HG02678 (cell line): ENCODE data around the gene UNC93B1.

ENCODE experiments used
- ATAC-seq: cut with Tn5 transposase; IDR thresholded peaks from one replicate; pipeline ENCODE4 v1.9.1; 2021; ENCODE audit warnings: mild to moderate bottlenecking, moderate library complexity; ENCODE audit not compliant: unreplicated experiment

The UNC93B1 gene

DNA sequence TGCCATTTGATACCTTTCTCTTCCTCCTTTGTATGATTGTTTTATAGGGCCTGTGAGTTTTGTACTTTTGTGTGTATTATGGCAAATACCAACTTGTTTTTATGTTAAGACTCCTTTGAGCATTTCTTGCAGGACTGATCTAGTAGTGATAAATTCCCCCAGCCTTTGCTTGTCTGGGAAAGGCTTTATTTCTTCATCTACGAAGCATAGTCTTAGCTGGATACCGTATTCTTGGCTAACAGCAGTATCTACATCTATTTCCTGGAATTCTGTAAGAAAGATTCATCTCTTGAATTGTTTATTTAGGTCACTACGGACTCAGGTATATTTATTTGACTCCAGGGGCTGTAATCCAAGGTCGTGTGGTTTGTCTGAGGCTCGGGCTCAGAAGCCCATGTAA, 20.6 kb upstream of the UNC93B1 start:
- no peak for ATAC-seq

DNA sequence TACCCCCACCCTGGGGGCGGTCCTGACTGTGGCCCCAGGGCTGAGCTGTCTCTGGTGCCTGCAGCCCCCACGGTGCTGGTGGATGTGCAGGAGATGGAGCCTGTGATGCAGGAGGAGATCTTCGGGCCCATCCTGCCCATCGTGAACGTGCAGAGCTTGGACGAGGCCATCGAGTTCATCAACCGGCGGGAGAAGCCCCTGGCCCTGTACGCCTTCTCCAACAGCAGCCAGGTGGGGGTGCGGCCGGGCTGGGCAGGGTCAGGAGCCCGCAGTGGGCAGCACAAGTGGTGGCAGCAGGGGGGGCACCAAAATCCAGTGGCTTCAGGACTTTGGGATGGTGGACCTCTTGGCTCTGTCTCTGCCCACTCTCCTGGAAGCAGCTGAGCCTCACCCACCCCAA, 18.6 kb upstream of the UNC93B1 start:
- no peak for ATAC-seq

DNA sequence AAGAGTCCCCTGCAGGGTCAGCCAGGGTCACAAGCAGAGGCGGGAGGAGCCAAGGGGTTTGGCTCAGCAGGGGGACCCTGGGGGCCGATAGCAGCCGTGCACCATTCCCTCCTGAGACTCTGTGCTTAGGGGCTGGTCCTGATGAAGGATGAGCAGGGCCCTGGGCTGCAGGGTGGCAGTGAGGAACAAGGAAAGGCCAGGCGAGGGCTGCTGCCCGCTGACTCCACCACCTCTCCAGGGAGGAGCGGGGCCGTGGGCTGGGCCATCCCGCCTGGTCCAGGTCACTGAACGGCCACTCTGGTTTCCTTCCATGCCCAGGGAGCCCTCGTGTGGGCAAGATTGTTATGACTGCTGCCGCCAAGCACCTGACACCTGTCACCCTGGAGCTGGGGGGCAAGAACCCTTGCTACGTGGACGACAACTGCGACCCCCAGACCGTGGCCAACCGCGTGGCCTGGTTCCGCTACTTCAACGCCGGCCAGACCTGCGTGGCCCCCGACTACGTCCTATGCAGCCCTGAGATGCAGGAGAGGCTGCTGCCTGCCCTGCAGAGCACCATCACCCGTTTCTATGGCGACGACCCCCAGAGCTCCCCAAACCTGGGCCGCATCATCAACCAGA, 17.4 kb upstream of the UNC93B1 start:
- no peak for ATAC-seq

DNA sequence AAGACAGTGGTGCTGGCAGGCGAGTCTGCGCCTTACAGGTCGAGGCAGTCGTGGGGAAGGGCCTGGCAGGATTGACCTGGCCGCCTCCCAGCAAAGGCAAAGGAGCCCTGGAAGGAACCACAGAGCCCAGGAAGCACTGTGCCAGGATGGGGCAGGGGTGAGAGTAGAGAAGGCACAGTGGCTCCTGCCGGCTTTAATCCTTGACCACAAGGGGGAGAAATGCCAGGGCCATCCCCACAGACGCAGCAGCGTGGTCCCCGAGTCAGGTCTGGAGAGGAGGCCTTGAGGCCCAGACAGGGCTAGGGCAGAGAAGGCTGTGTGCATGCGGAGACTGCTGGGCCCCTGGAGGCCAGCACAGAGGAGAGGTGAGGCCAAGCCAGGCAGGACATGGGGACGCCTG, 16.7 kb upstream of the UNC93B1 start:
- ATAC-seq, result no peak

DNA sequence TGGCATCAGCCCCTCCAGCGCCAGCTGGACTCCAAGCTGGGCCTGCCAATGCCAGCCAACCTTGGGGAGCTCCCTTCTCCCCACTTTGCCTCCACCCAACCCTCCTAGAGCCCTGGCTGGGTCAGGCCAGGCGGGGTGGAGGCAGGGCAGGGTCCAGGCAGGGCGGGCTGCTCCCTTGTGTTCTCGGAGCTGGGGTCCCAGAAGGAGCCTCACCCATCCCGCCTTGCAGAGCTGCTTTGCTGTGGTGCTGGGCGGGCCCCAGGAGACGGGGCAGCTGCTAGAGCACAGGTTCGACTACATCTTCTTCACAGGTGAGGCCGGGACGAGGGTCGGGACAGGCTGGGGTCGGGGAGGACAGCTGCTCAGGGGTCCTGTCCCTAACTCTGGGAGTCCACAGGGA, 15.6 kb upstream of the UNC93B1 start:
- ATAC-seq, result no peak

DNA sequence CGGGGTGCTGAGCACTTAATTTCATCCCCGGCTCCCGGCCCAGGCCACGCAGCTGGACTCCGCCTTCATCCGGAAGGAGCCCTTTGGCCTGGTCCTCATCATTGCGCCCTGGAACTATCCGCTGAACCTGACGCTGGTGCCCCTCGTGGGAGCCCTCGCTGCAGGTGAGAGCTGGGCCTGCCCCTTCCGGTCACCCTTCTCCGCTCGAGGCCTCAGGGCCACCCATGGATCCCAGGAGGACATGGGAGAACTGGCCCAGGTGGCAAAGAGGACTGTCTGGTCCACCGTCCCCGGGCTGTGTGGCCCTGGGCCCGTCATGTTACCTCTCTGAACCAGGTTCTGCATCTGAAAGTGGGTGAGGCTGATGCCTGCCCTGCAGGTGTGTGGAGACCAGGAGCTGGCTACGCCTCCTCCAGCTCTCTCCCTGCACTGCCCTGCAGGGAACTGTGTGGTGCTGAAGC, 14.9 kb upstream of the UNC93B1 start:
- ATAC-seq, result no peak

DNA sequence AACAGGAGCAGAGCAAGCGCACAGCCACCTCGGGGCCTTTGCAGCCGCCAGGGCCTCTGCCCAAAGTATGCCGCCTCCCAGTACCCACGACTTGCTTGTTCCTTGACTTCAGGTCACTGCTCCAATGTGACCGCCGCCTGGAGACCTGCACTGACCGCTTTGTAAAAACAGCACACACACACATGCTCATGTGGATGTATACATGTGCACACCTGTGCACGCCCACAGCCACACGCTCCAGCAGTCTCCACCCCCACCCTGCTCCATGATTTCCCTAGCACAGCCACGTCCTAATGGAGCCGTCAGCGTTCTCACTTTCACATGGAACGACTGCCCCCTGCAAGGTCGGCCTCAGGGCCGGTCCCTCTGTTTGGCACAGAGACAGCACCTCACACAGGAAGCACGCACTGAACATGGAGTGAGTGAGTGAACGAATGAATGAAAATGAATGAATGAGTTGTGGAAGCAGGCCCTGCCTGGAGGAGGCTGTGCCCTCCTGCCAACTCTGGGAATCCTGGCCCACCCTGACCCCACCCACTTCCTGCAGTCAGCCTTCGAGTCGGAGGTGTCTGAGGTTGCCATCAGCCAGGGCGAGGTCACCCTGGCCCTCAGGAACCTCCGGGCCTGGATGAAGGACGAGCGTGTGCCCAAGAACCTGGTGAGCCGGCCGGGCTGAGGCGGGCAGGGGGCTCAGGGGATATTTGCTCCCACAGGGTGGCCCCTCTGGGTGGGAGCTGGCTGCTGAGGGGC, 14.3 kb upstream of the UNC93B1 start:
- ATAC-seq, result no peak

DNA sequence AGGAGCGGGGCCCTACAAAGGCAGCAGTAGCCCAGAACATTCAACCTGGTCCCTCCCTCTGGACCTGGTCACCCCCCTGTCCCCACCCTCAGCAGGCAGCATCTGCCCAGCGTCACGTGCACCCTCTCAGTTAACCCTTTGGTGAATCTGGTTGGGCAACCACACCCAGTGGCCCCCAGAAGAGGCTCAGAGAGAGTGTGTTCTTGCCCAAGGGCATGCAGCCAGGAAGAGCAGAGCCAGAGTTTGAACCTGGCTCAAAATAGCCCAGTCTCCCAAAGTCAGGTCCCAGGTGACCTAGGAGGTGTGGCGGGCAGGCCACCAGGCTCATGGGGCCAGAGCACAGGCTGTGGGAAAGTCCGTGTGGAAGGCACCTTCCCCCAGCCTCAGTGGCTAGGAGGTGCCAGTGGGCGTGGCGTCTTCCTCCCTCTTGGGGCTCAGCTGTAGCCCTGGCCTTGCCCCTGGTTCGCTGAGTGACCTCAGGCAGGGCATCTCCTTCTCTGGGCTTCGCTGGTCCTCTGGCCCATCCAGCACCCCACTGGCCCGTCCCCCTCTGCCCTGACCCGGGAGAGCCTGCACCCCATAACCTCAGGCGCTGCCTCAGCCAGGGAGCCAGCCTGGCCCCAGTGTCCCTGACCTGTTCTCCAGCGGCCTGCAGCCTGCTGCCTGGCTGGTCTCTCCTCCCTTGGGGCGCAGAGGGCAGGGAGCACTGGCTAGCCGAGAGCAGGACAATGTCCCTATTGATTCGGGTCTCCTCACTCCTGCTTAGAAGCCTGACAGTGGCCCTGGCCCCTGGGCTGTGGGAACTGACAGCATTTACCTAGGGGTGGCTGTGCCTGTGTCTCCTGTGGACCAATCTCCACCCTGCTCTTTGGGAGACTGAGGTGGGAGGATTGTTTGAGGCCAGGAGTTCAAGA, 13.3 kb upstream of the UNC93B1 start:
- no peak for ATAC-seq

DNA sequence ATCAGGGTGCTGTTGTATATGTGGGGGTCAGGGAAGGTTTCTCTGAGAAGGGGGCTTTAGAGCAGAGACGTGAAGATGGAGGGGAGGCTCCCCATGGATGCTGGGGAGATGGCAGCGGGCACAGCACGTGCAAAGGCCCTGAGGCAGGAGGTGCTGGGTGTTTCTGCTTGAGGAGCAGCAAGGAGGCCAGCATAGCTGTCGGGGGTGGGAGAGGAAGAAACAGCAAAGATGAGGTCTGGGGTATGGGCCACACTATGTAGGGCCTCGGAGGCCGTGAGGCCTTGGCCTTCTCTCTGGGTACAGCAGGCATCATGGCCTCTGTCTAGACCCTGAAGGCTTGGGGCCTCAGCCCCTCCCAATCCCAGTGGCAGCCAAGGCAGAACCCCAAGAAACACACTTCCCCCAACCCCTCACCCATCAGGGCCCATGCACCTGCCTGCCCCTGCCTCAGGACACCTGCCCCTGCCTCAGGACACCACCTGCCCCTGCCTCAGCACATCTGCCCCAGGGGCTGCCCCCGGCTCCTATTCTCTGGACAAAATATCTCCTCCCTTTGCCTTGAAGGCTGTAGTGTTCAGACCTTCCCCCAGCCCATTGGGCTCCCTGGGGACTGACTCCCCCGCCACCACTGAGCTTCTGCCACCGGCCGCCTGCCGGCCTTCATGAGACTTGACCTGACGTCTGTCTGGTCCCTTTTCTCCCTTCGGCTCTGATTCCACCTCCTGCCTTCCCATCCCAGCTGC, 12.4 kb upstream of the UNC93B1 start:
- ATAC-seq, result no peak

DNA sequence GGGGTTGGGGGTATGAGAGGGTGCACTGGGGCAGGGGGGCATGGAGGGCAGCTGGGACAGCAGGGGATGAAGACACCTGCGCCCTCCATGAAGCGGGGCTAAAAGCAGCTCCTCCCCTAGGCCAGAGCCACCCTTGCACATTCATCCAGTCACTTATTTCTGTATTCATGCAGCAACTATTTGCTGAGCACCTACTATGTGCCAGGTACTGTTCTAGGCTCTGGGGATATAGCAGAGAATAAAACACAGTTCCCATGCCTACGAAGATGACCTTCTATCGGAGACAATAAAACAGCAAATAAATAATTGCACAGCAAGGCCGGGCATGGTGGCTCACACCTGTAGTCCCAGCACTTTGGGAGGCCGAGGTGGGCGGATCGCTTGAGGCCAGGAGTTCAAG, 11.6 kb upstream of the UNC93B1 start:
- no peak for ATAC-seq

DNA sequence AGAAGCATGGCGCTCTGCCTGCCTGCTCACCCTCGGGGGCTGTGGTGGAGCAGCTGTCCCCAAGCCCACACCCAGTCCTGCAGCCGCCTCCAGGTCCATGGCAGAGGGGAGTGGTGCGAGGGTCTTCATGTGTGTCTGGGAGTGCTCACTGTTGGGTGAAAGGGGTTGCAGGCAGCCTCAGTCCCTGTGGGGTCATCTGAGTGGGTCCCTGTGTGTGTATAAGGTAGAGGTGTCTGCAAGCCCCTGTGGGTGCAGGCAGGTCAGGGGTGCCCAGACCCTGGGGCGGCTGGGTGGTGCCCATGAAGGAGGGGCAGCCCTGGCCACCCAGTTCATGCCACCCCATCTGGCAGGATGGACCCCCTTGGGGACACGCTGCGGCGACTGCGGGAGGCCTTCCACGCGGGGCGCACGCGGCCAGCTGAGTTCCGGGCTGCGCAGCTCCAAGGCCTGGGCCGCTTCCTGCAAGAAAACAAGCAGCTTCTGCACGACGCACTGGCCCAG, 11.1 kb upstream of the UNC93B1 start:
- ATAC-seq, result no peak

DNA sequence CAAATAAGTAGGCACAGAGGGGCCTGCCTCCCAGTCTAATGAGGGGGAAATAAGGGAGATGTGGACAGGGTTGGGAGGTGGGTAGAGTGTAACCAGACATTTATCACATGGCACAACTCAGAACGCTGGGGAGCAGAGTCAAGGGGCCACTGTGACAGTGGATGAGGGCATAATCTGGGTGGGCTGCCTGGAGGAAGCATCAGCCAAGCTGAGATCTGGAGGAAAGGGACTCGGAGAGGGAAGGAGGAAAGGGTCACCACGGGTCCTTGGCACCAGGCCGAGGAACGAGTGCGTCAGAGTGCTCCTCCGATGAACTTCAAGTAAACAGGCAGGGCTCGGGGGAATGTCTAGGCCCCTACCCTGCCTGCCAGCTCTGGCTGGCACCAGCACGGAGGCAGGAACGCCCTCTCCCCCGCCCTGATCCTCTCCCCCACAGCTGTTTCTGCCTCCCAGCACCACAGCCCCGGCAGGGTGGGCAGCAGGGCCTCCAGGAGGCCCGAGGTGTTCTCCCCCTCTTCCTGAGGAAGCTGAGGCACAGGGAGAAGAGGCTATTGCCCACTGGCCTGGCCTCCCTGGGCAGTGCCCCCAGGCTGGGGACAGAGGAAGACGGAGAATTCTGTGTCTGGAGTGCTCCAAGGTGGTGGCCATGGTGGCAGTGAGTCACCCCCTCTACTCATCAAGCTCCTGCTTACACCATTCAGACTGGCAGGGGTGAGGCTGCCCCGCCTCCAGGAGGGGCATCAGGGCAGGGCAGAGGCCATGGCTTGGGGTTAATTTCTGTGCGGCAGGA, 10.5 kb upstream of the UNC93B1 start:
- no peak for ATAC-seq

DNA sequence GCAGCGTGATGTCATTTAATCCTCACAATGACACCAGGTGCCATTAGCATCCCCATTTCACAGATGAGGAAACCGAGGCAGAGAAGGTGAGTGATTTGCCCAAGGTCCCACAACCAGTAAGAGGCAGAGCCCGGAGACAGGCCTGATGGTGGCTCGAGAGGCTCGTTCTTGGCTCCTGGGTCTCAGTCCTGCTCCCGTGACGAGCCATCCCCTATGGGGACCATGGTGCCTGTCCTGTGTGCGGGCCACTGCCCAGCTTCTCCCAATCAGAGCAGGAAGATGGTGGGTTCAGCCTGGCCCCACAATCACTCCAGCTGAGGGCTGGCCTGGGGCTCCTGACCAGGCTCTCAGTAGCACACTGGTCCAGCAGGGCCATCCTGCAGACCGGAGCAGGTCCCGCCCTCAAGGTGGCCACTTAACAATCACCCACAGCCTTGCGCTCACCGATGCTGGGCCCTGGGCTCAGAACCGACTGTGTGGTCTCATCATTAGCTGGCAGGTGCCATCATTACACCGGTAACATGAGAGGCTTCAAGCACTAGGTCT, 9.8 kb upstream of the UNC93B1 start:
- no peak for ATAC-seq

DNA sequence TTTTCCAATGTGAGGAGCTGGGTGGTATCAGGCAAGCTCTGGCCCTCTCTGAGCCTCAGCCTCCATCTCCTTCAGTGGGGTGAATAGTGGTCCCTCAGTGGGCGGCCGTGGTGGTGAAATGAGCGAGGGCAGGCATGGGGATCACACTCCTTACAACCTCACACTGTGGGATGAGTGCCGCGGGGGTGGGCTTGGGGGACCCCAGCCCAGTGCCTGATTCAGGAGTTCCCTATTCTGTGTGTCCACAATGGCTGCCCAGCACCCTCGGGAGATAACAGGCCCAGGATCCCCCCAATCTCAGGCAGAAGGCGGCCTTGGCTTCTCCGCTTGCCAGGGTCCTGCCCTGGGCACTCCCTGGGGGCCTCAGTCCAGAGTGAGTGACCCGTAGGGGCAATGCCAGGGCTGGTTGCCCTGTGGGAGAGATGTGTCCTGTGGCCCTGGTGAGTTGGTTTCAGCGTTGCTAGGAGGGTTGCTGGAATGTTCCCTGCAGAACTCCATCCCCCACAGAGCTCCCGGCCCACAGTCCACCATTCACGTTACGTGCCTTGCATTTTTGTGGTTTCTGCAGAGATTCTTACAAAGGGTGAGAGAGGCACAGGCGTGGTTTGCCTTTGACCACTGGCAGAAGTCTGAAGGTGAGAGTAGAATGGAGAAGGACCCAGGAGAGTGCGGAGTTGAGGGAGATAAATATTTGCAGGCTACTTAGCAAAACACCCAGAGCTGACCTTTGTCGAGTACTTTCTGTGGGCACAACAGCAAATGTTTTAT, 9.1 kb upstream of the UNC93B1 start:
- ATAC-seq, result no peak

DNA sequence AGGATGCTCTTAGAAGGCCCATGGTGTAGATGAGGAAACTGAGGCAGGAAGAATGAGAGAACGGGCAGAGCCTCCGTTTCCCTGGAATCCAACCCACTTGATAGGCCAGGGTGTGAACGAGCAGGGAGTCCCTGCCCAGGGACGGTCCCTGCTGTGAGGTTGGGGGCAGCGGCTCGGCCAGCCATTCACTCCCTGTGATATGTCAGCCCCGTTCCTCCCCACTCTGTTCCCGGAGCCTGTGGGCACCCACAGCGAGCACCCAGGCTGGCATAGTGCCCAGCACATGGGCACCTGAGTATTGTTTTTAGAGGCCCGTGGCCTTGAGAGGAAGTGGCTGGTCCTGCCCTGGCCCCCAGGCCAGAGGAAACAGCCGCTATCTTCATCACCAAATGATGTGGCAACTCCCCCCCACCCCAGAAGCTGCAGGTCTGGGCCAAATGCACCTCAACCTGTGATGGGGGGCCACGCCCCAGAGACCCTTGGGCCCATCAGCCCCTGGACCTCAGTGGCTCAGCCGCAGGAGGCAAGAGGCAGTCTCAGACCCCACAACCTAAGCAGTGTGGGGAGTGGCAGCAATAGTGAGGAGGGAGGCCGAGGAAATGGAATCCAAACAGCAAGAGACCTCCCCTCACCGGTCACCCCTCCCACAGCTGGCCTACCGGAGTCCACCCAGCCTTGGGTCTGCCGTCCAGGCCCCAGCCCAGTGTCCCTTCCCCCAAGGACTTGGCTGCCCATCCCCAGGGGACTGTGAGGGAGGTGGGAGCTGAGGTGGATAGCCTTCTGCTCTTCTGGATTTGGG, 8.3 kb upstream of the UNC93B1 start:
- ATAC-seq, result no peak

DNA sequence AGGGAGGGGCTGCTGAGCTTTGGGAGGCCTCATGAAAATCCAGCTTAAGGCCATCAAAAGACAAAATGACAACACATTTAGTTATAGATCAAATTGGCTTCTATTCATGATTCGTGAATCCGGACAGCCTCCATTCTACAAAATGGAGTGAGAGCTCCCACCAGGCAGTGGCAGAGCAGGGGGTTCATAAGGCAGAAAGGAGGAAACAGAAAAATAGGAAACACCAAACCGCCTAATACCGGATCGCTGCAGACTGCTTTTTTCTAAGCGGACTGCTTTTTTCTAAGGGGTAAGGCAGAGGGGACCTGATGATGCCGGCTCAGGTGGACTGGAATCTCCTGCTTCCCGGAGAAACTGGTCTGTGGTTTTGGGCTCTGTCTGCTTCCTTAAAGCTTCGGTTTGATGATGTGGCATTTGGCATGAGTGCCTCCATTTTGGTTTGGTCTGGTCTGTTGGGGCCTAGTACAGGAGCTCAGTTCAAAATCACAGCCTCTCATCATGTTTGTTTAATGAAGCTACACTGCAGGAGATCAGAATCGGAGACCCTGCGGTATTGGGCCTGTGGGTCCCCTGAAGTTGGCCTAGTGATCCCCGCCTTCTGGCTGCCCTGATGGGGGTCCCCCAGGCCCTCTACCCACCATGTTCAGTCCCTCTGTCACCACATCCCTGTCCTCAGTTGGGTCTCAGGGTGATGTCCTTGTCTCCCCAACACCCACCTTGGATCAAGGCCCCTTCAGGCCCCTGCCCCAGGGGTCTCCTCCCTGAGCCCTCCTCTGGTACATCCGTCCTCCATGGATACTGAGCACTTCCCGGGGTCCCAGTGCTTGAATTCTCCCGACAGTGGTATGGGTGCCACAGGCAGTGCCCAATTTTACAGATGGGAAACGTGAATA, 7.4 kb upstream of the UNC93B1 start:
- ATAC-seq, result no peak
